Inflammatory macrophage (primary cell): ENCODE measurements around the gene TAPBPL.
"Not testable (repeated sequence)": the region's sequence is repeated elsewhere in the genome, so short reads cannot be mapped to it uniquely, and the experiment has no call there.

ENCODE experiments used
- DNase-seq, 2 donors: peaks; one replicate each; pipeline ENCODE4 v3.0.0-alpha.2; 2020 to 2022

Gene TAPBPL

DNA sequence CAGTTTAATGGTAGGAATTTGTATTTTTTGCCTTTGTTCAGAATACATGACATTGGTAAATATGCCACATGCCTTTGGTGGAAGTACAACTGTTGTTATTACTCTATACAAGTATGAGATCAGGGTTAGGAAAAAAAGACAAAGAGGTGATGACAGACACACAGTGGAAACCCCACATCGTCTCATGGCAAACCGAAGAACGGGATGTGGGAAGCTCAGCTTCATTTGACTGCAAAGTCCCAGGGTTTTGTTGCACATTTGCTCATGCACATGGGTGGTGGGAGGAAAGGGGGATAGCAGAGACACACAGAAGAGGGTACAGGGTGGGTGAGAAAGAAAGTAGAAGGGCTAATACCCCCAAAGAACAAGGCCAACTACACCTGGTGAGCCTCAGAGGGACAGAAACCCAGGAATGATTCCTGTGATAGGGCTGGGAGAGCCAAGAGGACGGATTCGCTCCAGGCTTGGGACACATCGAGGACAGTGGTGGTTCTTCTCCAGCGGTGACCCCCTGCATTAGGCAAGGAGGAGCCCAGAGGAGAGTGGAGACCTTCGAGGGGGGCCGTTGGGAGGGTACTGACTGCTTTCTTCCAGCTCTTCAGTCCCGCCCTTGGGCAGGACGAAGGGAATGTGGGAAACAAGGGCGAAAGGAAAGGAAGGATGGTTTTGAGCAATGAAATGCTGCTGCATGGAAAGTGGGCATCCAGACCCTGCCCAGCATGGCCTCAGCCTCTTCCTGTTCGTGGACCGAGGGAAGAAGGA, 10.6 kb downstream of the TAPBPL start:
- DNase-seq = peak in 1 of 2 donors; percentile 78

GRCh38 chr12:6463216-6463615, 11.4 kb downstream of the TAPBPL start:
- no peak for DNase-seq

GRCh38 chr12:6463858-6464257, 12.0 kb downstream of the TAPBPL start:
- DNase-seq = no peak

DNA sequence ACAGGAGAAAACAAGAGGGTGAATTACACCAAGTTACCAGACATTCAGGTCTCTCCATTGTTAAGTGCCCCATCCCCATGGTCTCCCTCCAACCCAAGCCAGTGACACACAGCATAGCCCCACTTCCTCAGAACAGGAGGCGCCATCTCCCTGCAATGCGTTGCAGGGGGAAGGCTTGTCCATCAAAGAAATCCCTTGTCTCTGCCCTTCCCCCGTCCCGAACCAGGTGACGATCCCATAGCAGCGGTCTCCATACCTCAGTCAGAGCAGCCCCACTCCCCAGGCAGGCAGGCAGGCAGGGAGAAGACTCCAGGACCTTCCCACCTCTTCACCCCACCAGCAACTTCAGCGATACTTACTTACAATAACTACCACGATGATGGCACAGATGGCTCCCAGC, 12.7 kb downstream of the TAPBPL start:
- DNase-seq = no peak

GRCh38 chr12:6465467-6466183, 13.8 kb downstream of the TAPBPL start:
- DNase-seq = peak; percentile 63 to 71

GRCh38 chr12:6466184-6466573, 14.3 kb downstream of the TAPBPL start:
- DNase-seq = no peak

DNA sequence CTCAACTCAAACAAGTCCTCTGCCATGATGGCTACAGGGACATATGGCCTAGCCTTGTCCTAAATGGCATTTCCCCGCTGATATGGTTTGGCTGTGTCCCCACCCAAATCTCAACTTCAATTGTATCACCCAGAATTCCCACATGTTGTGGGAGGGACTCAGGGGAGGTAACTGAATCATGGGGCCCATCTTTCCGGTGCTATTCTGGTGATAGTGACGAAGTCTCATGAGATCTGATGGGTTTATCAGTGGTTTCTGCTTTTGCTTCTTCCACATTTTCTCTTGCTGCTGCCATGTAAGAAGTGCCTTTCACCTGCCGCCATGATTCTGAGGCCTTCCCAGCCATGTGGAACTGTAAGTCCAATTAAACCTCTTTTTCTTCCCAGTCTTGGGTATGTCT, 14.9 kb downstream of the TAPBPL start:
- peak in 1 of 2 donors; percentile 56 for DNase-seq

DNA sequence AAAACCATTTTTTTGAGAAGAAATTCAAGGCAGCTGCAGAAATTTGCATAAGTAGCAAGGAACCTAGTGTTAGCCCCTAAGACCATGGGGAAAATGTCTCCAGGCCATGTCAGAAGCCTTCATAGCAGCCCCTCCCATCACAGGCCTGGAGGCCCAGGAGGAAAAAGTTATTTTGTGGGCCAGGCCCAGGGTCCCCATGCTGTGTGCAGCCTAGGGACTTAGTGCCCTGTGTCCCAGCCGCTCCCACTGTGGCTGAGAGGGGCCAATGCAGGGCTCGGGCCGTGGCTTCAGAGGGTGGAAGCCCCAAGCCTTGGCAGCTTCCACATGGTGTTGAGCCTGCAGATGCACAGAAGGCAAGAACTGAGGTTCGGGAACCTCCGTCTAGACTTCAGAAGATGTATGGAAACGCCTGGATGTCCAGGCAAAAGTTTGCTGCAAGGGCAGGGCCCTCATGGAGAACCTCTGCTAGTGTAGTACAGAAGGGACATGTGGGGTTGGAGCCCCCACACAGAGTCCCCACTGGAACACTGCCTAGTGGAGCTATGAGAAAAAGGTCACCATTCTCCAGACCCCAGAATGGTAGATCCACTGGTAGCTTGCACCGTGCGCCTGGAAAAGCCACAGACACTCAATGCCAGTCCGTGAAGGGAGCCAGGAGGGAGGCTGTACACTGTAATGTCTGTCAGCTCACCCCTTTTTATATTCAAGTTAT, 15.9 kb downstream of the TAPBPL start:
- not testable (repeated sequence) for DNase-seq

DNA sequence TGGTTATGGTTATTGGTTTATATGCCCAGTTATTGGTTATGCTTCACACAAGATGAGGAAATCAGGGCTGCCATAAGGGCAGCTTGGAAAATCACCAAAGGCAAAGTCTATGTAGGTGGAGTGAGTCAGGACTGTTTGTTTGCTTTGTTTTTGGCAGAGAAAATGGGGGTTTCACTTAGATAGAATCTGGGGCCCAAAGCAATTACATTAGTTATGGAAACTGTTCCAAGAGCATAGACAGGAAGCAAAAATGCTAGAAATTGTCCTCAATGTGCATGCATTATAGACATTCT, 16.4 kb downstream of the TAPBPL start:
- DNase-seq = no peak

- no peak for DNase-seq
Measured at GRCh38 chr12:6469092-6469491, 17.2 kb downstream of the TAPBPL start.

- DNase-seq = no peak
Measured at GRCh38 chr12:6469609-6470374, 17.9 kb downstream of the TAPBPL start.

GRCh38 chr12:6470375-6471163, 18.7 kb downstream of the TAPBPL start, which contains the start of gene VAMP1:
TSS of gene VAMP1 (minus strand) at chr12:6470677. CDS start at chr12:6470531, 146 bp downstream.
- peak; percentile 96 to 97 for DNase-seq

DNA sequence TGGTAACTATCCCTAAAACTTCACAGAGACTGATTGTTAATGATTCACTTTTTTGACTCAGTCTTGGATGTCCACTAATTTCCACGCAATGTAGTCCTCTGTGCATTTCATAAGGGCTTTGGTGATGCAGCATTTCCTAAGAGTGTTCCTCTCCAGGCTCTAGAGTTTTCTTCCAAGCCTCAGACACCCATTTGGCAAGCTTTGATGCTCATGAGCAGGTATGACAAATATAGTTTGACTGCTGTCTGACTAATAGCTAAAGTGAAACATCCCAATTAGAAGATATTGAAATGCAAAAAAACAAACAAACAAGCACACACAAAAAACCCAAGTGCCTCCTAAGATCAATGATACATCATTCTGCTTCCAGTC, 20.1 kb downstream of the TAPBPL start:
- peak; percentile 42 to 65 for DNase-seq

GRCh38 chr12:6472491-6472890, 20.6 kb downstream of the TAPBPL start:
- DNase-seq = no peak

- DNase-seq = not testable (repeated sequence)
Measured at GRCh38 chr12:6475233-6475975, 23.6 kb downstream of the TAPBPL start.

- DNase-seq = peak in 1 of 2 donors; percentile 43
Measured at GRCh38 chr12:6476489-6476888, 24.6 kb downstream of the TAPBPL start.

DNA sequence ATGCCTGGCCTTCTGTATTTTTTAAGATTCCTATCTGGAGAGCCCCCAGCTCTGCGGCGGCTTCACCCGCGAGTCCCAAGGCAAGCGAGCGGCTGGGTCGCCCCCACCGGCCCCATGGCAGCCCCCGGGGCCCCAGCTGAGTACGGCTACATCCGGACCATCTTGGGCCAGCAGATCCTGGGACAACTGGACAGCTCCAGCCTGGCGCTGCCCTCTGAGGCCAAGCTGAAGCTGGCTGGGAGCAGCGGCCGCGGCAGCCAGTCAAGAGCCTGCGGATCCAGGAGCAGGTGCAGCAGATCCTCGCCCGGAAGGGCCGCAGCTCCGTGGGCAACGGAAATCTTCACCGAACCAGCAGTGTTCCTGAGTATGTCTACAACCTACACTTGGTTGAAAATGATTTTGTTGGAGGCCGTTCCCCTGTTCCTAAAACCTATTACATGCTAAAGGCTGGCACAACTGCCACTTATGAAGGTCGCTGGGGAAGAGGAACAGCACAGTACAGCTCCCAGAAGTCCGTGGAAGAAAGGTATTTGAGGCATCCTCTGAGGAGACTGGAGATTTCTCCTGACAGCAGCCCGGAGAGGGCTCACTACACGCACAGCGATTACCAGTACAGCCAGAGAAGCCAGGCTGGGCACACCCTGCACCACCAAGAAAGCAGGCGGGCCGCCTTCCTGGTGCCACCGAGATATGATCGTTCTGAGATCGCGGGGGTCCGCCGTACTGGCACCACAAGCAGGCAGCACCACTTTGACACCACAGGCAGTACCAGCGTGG, 25.9 kb downstream of the TAPBPL start:
- not testable (repeated sequence) for DNase-seq

DNA sequence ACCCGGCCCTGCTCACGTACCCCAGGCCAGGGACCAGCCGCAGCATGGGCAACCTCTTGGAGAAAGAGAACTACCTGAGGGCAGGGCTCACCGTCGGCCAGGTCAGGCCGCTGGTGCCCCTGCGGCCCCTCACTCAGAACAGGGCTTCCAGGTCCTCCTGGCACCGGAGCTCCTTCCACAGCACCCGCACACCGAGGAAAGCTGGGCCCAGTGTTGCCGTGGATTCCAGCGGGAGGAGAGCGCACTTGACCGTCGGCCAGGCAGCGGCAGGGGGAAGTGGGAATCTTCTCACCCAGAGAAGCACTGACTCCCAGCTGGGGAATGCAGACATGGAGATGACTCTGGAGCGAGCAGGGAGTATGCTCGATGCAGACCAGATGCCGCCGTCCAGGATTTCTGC, 26.6 kb downstream of the TAPBPL start:
- no peak for DNase-seq

DNA sequence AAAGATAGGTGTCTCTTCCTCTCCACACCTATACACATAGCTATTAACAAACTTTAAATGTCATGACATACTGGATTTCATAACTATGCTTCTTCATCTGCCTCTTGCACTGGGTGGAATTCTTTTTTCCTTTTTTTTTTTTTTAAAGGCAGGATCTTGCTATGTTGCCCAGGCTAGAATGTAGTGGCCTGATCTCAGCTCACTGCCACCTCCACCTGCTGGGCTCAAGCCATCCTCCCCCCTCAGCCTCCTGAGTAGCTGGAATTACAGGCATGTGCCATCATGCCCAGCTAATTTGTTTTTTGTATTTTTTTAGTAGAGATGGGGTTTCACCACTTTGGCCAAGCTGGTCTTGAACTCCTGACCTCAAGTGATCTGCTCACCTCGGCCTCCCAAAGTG, 36.4 kb downstream of the TAPBPL start:
- no peak for DNase-seq

- no peak for DNase-seq
Measured at GRCh38 chr12:6489449-6489848, 37.6 kb downstream of the TAPBPL start.
